OCI-LY7 (cell line): Measurements from ENCODE around the gene BMS1. TPM values are rescaled to one million over a fixed set of nuclear protein-coding genes. Genes with fewer than 3 reads are reported as not detected.

ENCODE experiments used
- BruUV-seq: library from RNA; stranded (reverse); fragments of 400-500 nt; replicated peaks from 2 replicates; lab custom pipeline; 2021; lab: Mats Ljungman, UMichigan
- CTCF ChIA-PET: fragments of 300-600 bp; sonication (Branson Sonifier 250); formaldehyde crosslinking; loops from one replicate; lab custom pipeline; 2022; ENCODE audit warnings: antibody characterized with exemption; ENCODE audit not compliant: unreplicated experiment; lab: Charles Lee
- POLR2A ChIA-PET: fragments of 300-600 bp; sonication (Branson Sonifier 250); formaldehyde crosslinking; loops from one replicate; lab custom pipeline; 2022; ENCODE audit warnings: antibody characterized with exemption; lab: Charles Lee
- DNase-seq: peaks from one replicate; pipeline ENCODE4 v3.0.0-alpha.2; 2015; ENCODE audit warnings: low spot score
- H2AFZ ChIP-seq: fragments of 200-600 bp; sonication (generic), shearing (Covaris generic); 2 replicates; pipeline ENCODE4 v1.6.1; 2014; ENCODE audit warnings: mild to moderate bottlenecking, antibody characterized with exemption, low read length, moderate library complexity
- H3K27ac ChIP-seq: fragments of 200-600 bp; sonication (generic); 2 replicates; pipeline ENCODE4 v1.5.1; 2014; ENCODE audit warnings: mixed run types, low read depth, mild to moderate bottlenecking, moderate library complexity, low read length, inconsistent platforms; ENCODE audit not compliant: poor library complexity, severe bottlenecking
- H3K36me3 ChIP-seq: fragments of 200-600 bp; sonication (generic); 2 replicates; pipeline ENCODE4 v1.6.1; 2014; ENCODE audit warnings: mild to moderate bottlenecking, antibody characterized with exemption, low read length, moderate library complexity, mixed read lengths; ENCODE audit not compliant: insufficient read depth
- H3K4me1 ChIP-seq: fragments of 200-600 bp; sonication (generic); 2 replicates; pipeline ENCODE4 v1.5.1; 2014; ENCODE audit warnings: mild to moderate bottlenecking, low read length; ENCODE audit not compliant: insufficient read depth, poor library complexity, severe bottlenecking
- H3K4me2 ChIP-seq: fragments of 200-600 bp; sonication (generic); 2 replicates; pipeline ENCODE4 v1.6.1; 2014; ENCODE audit warnings: mild to moderate bottlenecking, low read length
- H3K4me3 ChIP-seq: fragments of 200-600 bp; sonication (generic); 2 replicates; pipeline ENCODE4 v1.5.1; 2014; ENCODE audit warnings: mild to moderate bottlenecking, low read depth, low read length; ENCODE audit not compliant: poor library complexity, severe bottlenecking
- H3K79me2 ChIP-seq: fragments of 200-600 bp; sonication (generic); 2 replicates; pipeline ENCODE4 v1.6.1; 2016; ENCODE audit warnings: low read depth, mild to moderate bottlenecking, low read length, moderate library complexity, mixed read lengths; ENCODE audit not compliant: insufficient read depth
- H3K9me2 ChIP-seq: fragments of 200-600 bp; sonication (generic); 2 replicates; pipeline ENCODE4 v1.6.1; 2016; ENCODE audit warnings: mild to moderate bottlenecking, low read length, mixed read lengths; ENCODE audit not compliant: insufficient read depth
- H3K9me3 ChIP-seq: fragments of 200-600 bp; sonication (generic); 2 replicates; pipeline ENCODE4 v1.6.1; 2014; ENCODE audit warnings: mild to moderate bottlenecking, mixed run types, low read length, mixed read lengths
- H4K20me1 ChIP-seq: fragments of 200-600 bp; sonication (generic); 2 replicates; pipeline ENCODE4 v1.6.1; 2014; ENCODE audit warnings: mild to moderate bottlenecking, antibody characterized with exemption, low read length, moderate library complexity, mixed read lengths; ENCODE audit not compliant: insufficient read depth
- EZH2phosphoT487 ChIP-seq: fragments of 200-600 bp; sonication (generic); IDR thresholded peaks from 2 replicates; pipeline ENCODE4 v1.6.1; 2018; ENCODE audit warnings: low read depth, borderline replicate concordance, mild to moderate bottlenecking, mixed run types, antibody characterized with exemption, low read length, moderate library complexity, mixed read lengths
- intact Hi-C: fragments of 100-400 bp; cut with micrococcal nuclease; formaldehyde crosslinking; loops from one replicate; pipeline ENCODE4 v1.10.0; 2022; ENCODE audit not compliant: unreplicated experiment
- total RNA-seq, 2 experiments: library from RNA; depleted of rRNA in 1 of 2; stranded (reverse); fragments of >200 nt in 1 of 2; shearing (Covaris generic) in 1 of 2; gene quantifications; 2 replicates each; pipeline ENCODE4 v1.2.3, GENCODE V29; 2014 to 2022
- TF ChIP-seq, protein P1 (sequence below): fragments of 200-600 bp; sonication (generic); conservative IDR thresholded peaks from 2 replicates; pipeline ENCODE4 v1.5.1; 2014; ENCODE audit warnings: mild to moderate bottlenecking, antibody characterized with exemption, low read length, moderate library complexity, mixed read lengths

The BMS1 gene
- total RNA-seq, 2 experiments from 2014 or later, result 14.9 to 20.2 TPM

DNA sequence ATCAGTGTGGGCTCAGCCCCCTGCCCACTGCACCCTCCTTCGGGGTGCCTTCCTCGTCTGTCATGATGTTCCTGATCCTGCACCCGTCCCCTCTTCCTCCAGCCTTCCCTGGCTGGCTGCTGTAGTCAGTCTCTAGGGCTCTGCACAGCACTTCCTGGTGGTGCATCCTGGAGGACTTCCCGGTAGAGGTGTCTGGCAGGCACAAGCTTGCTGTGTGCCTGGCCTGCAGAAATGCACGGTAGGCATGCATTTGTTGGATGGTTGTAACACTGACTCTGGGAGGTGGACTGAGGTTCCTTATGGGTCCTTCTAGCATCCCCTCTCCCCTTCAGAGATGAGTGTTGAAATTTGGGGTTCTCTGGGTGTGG is 92.8 kb downstream of the BMS1 start:
- no peak overlapping the region for H3K4me3 ChIP-seq
- no peaks in the 10 kb centered on the region for H4K20me1 ChIP-seq
- no peak overlapping the region for H3K4me2 ChIP-seq
- BruUV-seq, result no TSS peak
- CTCF ChIA-PET, result no interaction called here
- TF ChIP-seq EZH2phosphoT487, result no peak
- TF ChIP-seq, protein P1, sequence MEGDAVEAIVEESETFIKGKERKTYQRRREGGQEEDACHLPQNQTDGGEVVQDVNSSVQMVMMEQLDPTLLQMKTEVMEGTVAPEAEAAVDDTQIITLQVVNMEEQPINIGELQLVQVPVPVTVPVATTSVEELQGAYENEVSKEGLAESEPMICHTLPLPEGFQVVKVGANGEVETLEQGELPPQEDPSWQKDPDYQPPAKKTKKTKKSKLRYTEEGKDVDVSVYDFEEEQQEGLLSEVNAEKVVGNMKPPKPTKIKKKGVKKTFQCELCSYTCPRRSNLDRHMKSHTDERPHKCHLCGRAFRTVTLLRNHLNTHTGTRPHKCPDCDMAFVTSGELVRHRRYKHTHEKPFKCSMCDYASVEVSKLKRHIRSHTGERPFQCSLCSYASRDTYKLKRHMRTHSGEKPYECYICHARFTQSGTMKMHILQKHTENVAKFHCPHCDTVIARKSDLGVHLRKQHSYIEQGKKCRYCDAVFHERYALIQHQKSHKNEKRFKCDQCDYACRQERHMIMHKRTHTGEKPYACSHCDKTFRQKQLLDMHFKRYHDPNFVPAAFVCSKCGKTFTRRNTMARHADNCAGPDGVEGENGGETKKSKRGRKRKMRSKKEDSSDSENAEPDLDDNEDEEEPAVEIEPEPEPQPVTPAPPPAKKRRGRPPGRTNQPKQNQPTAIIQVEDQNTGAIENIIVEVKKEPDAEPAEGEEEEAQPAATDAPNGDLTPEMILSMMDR, result no peak
- no peak for DNase-seq
- POLR2A ChIA-PET, result no interaction called here
- no peaks in the 10 kb centered on the region for H3K9me3 ChIP-seq
- no peaks in the 10 kb centered on the region for H3K36me3 ChIP-seq
- intact Hi-C loops, result no loop called here
- no peaks in the 10 kb centered on the region for H3K79me2 ChIP-seq
- no peak overlapping the region for H2AFZ ChIP-seq
- no peak overlapping the region for H3K27ac ChIP-seq
- no peaks in the 10 kb centered on the region for H3K9me2 ChIP-seq
- H3K4me1 ChIP-seq, result no peaks in the 10 kb centered on the region

DNA sequence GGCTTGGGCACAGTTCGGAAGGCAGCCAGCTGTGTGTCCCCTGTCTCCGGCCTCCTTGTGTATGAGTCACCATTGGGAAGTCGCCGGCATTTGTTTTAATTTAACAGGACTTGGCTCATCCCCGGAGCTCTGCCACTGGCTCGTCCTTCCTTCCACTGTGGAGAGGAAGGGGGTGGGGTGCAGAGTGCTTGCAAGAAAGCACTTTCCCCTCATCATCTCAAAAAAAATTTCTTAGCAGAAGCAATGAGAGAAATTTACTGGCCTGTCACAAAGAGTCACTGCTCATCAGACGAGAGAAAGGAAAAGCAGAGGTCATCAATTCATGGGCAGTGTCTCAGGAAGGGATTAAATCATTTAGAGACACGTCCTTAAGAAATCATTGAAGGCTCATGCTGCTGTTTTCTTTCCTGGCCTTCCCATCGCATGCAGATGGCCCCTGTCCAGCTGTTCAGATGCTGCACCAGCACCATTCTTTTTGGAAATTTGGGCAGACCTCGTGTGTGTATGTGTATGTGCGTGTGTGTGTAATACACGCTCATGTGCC is 93.3 kb downstream of the BMS1 start:
- H2AFZ ChIP-seq, result no peak overlapping the region
- H3K27ac ChIP-seq, result no peak overlapping the region
- no peaks in the 10 kb centered on the region for H3K9me2 ChIP-seq
- H3K4me3 ChIP-seq, result no peak overlapping the region
- no peaks in the 10 kb centered on the region for H4K20me1 ChIP-seq
- ChIA-PET CTCF (no interaction called here), POLR2A (no interaction called here)
- H3K4me2 ChIP-seq, result no peak overlapping the region
- no peaks in the 10 kb centered on the region for H3K9me3 ChIP-seq
- TF ChIP-seq EZH2phosphoT487, result no peak
- TF ChIP-seq, protein P1, result no peak
- no peaks in the 10 kb centered on the region for H3K4me1 ChIP-seq
- no peaks in the 10 kb centered on the region for H3K36me3 ChIP-seq
- intact Hi-C loops, result no loop called here
- H3K79me2 ChIP-seq, result no peaks in the 10 kb centered on the region
- DNase-seq, result no peak
- BruUV-seq, result no TSS peak

DNA sequence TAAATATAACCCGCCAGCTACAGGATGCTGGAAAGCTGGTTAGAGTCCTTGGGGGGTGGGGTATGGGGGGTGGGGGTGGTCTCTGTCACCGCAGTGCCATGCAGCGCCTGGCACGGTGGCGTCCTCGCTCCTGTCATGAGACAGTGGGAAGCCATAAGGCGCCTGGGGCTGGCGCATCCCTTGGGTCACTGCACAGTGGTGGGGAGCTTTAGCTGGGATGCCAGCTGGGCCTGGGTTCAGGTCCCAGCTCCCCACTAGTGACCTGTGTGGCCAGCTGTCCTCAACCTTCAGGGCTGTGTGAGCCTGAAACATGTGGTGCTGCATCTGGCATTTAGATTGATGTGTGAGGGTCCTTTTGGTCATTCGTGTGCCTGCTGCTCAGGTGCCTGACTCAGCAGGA is 93.9 kb downstream of the BMS1 start:
- Histone ChIP-seq H3K4me2 (no peak overlapping the region), H3K27ac (no peak overlapping the region), H3K4me1 (no peaks in the 10 kb centered on the region), H3K36me3 (no peaks in the 10 kb centered on the region), H2AFZ (no peak overlapping the region), H4K20me1 (no peaks in the 10 kb centered on the region), H3K4me3 (no peak overlapping the region), H3K79me2 (no peaks in the 10 kb centered on the region), H3K9me2 (no peaks in the 10 kb centered on the region), H3K9me3 (no peaks in the 10 kb centered on the region)
- ChIA-PET POLR2A (interaction anchor here (0.5 kb wide), 1 partner anchor 276 kb away, joined by 5 read pairs; no protein-coding TSS in a partner anchor), CTCF (no interaction called here)
- DNase-seq, result no peak
- intact Hi-C loops, result no loop called here
- no TSS peak for BruUV-seq
- TF ChIP-seq EZH2phosphoT487, result no peak
- TF ChIP-seq, protein P1, result no peak
